ENCODE measurements around the gene NLGN1.
A peak's percentile ranks its signal among the peaks of the same experiment; 100 is the strongest.
"Not testable (repeated sequence)": the region's sequence is repeated elsewhere in the genome, so short reads cannot be mapped to it uniquely, and the experiment has no call there.

The NLGN1 gene

DNA sequence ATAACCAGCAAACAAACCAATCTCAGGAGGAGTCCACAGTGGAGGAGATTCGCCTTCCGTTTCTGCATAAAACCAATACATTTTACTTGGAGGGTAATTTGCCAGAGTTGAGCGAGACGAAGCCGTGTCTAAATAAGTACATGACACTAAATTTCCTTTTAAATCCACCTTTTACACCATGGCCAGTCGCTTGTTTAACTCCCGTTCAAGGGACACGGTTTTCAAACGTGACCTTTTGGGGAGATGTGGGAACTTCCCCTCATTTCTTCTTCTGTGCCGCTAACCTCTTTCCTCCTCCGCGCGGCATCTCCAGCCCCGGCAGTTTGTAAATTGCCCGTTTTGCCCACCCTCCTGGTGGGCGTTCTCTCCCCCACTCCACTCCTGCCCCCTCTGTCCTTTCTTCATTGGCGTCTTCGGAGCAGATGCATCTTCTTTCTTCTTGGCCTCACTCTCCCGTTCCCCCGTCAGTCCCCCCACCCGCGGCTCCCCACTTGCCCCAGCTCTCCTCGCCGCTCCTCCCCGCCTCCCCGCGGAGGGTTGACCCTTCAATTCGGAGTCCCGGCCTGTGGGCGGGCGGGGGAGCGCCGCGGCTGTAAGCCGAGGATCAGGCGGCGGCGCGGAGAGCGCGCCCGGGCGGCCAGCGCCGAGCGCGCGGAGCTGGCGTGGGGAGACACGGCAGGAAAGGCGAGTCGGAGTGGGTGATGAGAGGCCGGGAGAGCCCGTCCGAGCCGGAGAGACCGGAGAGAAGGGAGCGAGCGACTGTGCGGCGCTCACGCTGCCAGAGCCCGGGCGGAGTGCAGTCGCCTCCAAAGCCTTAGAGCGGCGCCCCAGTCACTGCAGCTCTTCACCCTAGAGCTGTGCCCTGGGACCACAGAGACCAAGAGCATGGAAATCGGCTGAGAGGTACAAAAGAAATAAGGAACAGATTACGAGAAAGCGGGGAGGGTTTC lies at the start of gene NLGN1:
TSS of gene NLGN1 (plus strand) at position 584 of the 950 bp plus-strand sequence.
- DNase-seq, result no peak

DNA sequence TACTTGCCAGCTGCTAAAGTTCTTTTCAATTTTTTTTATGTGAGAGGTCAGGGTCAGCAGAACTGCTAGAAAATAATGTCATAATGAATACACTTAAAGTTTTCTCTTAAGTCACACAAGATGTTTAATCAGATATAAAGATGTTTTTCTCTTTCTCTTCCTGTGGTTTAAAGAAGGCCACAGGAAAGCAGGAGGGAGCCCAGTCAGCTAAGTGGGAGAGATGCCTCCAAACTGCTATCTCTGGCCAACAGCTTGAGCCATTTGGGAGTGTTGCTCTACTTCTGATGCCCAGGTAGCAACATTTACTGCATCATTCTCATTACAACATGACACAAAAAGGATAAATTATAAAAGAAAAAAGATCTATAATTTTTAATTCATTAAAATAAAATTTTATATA lies 45.7 kb upstream of the NLGN1 start:
- DNase-seq, result no peak

DNA sequence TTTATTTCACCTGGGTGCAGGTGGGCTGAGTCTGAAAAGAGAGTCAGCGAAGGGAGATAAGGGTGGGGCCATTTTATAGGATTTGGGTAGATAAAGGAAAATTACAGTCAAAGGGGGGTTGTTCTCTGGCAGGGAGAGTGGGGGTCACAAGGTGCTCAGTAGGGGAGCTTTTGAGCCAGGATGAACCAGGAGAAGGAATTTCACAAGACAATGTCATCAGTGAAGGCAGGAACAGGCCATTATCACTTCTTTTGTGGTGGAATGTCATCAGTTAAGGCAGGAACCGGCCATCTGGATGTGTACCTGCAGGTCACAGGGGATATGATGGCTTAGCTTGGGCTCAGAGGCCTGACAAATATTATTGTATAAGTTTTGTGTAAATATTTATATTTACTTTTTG lies 44.4 kb upstream of the NLGN1 start:
- DNase-seq, result not testable (repeated sequence)

DNA sequence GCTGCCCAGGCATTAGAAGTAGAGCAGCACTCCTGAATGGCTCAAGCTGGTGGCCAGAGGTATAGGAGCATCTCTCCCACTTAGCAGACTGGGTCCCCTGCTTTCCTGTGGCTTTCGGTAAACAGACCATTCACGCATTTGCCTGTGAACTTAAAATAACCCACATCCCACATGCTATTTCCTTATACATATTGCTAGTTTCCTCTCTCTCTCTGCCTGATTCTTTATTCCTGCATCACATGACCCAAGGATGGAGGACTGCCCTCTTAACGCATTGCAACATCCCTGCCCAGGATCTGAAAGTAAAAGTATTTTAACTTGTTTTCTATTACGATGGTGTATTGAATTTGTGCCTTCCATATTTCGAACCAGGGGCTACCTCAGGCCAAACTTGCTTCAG lies 43.4 kb upstream of the NLGN1 start:
- DNase-seq, result no peak

DNA sequence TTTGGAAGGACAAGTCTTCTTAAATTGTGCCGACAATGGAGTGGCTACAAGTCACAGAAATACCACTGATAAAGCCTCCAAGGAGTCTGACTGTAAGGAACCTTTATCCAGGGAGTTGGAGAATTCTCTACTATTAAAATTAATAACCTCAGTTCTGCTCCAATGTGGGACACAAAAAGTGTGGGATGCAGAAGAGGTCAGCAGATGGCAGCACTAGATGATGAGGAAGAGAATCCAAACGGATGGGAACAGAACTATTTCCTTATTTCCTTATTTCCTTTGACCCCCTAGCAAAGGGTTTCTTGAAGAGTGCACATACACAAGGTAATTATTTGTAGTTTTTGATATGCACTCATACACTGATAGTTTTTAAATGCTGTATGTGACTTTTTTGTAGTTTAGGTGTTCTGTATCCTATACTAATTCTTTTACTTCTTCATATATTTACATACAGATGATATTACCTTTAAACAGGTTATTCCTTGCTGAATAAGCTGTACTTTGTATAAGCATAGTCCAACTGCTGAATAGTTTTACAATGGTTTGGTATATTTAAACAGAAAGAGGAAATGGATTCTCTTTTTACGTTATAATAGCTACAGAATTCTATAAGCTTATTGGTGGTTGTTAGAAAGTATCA lies 25.6 kb upstream of the NLGN1 start:
- peak; percentile 16 to 44 for DNase-seq

DNA sequence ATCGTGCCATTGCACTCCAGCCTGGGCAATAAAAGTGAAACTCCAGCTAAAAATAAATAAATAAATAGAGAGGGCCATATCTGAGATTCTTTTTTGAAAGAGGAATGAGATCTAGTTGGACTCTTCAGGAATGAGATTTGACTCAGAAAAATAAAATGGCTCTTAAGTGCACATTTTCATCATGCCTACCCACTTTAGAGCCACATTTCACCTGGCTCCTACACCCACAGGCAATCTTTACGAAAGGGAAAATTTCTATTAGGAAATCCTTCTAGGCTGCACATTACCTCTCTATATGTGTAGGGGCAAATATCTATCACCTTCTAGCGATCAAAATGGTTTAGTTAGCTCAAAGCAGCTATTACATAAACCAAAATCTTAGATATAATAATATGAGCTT lies 16.9 kb upstream of the NLGN1 start:
- no peak for DNase-seq

DNA sequence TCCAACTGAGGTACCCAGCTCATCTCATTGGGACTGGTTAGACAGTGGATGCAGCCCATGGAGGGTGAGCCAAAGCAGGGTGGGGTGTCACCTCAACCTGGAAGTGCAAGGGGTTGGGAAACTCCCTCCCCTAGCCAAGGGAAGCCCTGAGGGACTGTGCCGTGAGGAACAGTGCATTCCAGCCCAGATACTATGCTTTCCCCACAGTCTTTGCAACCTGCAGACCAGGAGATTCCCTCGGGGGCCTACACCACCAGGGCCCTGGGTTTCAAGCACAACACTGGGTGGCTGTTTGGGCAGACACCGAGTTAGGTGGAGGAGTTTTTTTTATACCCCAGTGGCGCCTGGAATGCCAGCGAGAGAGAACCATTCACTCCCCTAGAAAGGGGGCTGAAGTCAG lies 15.6 kb upstream of the NLGN1 start:
- DNase-seq, result not testable (repeated sequence)

DNA sequence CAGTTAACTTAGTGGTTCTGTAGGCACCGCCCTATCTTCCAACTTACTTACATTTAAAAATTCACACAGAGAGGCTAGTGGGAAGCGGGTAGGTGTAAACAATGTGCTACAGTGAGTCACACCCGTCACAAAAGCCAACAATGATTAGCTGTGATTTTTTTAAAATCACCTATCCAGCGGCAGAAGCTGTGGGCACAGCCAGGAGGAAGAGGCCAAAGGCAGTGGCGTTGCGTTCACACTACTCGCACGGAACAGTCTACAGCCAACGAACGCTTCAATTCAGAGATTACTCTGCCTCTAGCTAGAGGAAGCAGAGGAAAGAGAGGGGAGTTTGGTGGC lies 2.5 kb upstream of the NLGN1 start:
- no peak for DNase-seq

DNA sequence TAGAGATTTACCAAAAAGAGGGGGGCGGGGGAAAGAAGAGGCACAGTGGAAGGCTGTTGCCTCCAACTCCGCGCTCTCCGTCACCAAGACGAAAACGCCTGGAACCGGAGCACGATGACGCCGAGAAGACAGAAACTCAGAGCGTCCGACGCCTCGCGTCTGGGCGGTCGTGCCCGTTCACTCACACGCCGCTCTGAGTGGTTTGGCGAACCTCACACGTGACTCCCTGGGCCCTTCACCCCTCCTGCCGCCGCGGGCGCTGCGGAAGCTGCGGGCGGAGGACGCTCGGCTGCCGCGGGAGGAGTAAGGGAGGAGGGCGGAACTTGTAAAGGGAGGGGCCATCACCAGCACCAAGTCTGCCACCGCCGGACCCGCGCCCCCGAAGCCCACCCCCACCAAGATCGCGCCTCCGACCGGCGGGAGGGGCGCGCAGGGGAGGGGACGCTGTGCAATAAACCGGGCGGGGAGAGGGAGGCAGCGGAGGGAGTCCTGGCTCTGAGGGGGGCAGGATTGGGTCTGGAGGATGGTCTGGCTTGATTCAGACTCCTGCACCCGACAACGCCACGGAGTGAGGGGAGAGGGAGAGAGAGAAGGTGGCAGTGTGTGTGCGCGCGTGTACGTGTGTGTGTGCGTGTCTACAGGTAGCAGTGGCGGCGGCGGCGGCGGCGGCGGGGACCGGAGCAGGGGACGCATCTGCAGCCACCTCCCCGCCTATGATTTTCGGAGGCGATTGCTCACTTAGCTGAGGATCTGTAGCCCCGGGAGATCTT lies 1.9 kb upstream of the NLGN1 start:
- DNase-seq, result peak; percentile 42 to 45

DNA sequence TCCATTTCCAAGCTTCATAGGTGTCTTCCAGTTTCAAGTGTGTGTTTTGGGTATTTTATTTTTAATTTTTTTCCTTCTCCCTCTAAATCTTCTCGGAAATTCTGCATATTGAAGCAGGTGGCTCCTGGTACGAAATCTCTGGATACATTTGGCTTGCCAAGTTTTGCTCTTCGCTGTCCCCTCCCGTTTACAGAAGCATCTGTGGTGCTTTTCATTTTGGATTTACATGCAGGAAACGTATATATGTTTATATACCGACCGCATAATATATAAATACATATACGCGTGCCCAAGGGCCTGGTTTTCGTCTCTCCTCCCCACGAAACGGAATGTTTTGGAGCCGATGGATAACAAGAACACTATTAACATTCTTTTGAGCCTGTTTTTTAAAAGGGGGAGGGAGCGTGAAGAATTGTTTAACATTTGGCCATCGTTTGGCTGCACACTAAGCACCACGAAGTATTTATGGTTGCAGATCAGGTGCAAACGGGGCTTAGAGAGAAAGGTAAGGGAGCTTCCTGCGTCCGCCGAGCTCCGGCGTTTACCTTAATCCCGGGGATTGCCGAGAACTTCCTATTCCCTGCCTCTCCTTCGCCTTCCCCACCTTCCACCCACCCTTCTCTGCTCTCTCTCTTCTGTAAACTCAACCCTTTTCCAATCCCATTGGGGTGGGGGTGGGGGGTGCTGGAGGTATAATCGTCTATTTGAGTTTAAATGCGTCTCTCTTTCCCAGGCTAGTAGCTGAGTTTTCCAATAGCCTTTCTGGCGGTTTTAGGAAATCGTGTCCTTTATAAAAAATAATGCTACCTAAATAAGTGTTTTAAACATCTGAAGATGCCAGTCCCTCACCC lies 1.1 kb upstream of the NLGN1 start:
- DNase-seq, result no peak

DNA sequence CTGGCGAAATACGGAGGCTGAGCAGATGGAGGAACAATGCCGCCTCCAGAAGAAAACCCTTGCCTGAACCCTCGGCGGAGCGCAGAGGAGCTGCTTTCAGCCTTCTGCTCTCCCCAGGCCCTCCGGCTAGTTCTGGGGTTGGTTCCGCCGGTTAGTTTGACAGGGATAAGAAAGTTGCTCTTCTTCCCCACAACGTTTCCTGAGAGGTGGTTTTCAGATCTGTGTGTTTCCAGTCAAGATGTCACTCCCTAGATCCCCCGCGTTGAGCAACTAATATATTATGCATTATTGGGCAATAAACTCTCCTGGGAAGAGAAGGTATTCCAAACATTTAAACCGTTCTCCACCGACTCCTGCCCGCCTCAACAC lies 551 bp downstream of the NLGN1 start:
- DNase-seq, result no peak

DNA sequence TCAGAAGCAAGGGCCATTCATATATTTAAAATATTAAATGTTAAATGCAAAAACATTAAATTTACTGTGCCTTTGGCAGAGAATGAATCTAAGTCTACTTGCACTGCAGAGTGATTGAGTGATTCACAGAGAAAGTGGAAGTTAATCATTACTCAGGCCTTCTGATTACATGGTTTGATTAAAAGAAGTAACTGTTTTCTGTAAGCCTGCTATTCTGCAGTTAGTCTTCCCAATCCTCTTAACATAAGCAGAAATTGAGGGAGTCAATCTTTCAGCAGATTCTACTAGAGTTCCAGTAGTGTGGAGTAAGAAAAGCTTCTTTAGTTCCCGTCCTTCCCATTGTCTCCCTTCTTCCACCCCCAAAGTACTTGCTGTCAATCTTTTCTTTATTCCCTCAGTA lies 1.5 kb downstream of the NLGN1 start:
- no peak for DNase-seq

DNA sequence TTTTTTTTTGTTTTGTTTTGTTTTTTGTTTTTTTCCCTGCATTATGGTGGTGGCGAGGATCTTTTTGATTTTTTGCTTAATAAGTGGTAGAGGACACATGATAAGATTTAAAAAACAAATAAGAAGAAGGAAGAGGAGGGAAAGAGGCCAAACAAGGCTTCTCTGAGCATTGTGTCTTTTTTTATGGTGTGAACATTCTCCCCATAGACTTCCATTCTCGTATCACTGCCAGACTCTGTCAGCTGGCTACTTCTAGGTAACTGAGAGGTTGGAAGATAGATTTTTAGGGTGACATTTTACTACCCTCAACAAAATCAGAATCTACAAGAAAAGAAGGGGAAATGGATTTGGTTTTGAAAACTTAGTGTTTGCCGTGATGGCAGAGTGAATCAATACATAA lies 3.8 kb downstream of the NLGN1 start:
- no peak for DNase-seq

DNA sequence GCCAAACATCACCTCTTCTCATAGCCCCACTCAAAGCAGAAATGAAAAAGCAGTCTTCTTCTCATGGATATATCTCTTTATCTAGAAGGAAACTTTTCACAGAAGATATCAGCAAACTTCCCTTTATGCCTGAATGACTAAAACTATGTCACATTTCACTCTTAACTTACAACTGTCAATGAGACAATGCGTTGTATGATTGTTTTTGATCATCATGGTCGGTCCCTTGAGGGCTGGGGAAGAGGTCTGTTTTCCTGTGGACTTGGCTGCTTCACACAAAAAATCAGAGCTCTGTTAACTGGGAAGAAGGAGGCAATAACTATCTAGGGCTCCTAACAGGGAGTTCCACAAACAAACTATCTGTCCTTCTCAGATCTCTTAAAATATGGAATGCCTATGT lies 5.1 kb downstream of the NLGN1 start:
- no peak for DNase-seq

DNA sequence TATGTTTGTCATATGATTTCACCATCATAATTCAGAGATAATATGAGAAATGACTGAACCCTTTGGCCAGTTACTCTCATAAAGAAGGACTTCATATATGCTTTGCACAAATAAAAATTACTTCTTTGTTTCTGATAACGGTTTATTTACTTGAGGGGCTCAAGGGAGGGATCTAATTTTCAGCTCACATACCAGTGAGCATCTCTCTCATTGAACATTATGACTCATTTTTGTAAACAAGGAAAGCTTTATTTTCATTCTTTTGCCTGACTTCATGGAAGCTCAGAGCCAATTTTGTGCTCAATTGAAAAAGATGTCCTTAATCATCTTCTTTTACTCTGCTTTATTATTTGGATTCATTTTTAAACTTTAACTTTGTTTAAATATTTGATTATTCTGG lies 5.8 kb downstream of the NLGN1 start:
- DNase-seq, result no peak

DNA sequence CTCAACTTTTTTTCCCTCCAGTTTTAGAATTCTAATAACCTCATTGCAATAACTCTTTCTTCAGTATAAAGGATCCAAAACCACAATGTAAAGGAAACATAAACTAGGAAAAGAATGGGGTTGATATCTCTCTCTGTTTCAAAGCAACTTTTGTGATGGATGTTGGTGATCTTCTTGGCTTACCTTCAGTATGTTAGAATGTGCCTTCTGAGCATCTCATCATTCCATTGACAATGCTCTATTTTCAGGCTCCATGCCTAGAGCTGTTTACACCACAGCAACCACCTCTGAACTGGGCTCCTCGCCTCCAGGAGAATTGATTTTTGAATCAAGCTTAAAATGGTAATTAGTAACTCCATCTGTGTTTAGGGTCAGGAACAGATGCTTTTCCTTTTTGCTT lies 6.6 kb downstream of the NLGN1 start:
- no peak for DNase-seq

DNA sequence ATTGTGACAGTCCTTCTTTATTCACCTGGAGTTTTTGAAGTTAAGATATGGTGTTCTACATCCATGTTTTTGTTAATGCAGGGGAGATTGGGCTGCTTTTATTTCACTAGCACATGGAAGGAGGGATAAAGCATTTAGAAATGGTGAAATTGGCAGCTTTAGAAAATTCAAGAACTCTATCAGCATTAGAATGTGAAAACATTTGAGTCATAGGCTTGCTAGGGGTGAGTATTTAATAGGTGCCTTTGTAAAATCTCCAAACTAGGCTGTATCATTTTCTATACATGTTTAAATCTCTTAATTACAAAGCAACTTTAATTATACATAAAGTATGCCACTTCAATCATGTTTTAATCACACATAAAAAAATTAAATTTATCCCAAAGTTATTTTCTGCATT lies 12.9 kb downstream of the NLGN1 start:
- no peak for DNase-seq

DNA sequence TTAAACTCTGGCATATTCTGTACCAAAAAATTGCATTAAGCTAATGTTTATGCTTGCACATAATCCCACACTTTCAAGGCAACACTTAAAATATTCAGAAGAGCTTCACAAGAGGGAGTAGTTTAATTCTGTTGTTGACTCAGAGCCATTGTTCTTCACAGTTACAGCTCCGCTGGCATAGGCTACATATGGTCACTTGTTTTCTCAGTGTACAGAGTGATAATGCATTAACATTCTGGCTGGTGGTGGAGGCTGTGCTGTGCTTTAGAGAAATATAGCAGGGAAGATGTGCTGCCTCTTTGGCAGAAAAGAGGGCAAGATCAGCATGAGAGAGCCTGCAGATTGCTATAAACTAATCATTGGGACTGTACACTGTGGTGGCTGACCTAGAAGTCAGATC lies 13.3 kb downstream of the NLGN1 start:
- no peak for DNase-seq

DNA sequence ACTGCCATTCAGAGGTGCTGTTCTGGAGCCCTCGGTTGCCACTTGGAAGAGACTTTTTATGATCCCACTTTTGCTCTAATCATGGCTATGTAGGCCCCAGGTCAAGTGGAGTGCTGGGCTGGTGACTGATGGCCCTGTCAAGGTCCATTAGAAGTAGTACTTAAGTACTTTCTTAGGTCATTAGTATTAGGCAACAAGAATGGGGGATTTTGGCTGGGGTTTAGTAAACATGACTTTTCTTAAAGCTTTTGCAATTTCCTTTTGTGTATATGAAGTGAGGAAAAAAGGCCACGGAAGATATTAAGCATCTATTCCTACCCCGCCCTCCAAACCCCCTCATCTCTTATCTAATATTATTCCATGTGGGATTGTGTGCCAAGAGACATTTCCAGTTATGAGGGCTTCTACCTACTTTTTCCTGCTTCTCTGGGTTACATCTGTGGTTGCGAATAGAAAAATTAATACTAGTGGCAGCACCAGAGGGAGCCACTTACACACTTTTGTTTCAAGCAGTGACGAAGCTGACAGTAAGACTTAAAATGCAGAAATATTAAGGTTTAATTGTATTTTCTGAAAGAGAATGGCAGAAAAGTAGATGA lies 13.9 kb downstream of the NLGN1 start:
- DNase-seq, result peak; percentile 14 to 41

DNA sequence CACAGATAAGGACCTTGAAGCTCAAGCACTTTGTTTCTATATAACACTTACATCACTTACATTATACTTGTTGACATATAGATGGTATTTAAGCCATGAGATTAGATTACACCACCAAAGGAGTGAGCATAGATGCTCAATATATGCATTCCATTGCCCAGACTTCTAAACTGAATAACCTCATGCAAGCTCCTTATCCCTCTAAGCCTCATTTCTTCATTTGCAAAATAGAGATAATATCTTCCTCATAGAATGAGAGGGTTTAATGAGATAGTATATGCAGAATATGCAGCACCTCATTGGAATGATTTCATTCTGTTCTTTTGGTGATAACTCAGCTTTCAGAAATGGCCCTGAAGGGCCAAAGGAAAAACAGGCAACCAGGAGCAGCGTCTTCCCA lies 18.5 kb downstream of the NLGN1 start:
- no peak for DNase-seq

DNA sequence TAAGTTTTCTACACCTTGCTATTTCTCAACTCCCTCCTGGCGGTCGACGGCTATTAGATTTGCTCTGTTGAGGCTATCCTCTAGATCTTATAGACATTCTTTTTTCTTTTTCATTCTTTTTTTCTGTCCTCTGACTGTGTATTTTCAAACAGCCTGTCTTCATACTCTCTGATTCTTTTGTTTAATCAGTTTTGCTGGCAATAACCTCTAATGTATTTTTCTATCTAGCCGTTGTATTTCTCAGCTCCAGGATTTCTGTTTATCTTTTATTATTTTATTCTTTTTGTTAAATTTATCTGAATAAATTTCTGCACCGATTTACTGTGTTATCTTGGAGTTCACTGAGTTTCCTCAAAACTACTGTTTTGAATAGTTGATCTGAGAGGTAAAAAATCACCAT lies 31.5 kb downstream of the NLGN1 start:
- DNase-seq, result no peak

DNA sequence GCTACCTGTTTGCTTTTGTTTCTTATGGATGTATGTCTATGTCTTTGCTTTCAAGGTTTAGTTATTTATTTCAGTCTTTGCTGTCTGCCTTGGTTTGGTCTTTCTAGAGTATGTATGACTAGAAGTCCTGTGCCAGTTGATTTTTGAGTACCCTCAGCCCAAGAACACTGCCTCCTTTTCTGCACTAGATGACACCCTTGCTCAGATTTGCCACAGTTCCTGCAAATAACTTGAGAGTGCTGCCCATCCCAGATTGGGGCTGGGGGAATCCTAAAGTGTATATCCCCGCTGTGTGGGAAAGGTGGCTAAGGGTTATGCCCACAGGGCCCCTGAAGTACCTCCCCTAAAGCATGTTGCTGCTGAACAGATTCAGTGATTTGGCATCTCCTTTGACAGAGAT lies 32.0 kb downstream of the NLGN1 start:
- DNase-seq, result no peak

DNA sequence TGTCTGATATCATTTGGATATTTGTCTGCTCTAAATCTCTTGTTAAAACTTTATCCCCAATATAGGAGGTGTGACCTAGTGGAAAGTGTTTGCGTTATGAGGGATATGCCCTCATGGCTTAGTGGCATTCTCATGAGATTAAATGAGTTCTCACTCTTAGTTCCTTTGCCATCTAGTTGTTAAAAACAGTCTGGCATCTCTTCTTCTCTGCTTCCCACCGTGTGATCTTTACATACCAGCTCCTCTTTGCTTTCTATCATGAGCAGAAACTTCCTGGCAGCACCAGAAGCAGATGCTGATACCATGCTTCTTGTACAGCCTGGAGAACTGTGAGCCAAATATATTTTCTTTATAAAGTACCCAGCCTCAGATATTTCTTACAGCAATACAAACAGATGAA lies 33.0 kb downstream of the NLGN1 start:
- no peak for DNase-seq
